HuH-7 (cell line): ENCODE results near the gene DENND2C.
"Not testable (repeated sequence)": the region's sequence is repeated elsewhere in the genome, so short reads cannot be mapped to it uniquely, and the experiment has no call there.

Experiments
- DNase-seq: peaks from one replicate; pipeline ENCODE4 v3.0.0; 2011; ENCODE audit warnings: low spot score

Gene DENND2C

DNA sequence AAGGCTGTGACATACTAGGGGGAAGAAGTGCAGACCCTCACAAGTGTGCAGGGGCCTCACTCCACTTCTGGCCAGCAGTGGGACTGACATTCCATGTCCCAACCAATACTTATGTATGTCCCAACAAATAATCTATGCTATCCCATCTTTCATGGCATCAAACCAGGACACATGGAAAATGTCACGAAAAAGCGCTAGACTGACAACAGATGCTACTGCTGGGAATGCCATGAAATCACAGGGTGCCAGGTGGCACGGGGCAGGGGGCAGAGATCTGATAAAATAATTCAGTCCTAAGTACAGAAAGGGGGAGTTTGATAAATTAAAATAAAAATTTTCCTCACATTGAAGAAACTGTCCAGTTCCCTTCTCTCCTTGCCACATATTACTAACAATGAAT, 60.8 kb downstream of the DENND2C start:
- DNase-seq, result no peak

DNA sequence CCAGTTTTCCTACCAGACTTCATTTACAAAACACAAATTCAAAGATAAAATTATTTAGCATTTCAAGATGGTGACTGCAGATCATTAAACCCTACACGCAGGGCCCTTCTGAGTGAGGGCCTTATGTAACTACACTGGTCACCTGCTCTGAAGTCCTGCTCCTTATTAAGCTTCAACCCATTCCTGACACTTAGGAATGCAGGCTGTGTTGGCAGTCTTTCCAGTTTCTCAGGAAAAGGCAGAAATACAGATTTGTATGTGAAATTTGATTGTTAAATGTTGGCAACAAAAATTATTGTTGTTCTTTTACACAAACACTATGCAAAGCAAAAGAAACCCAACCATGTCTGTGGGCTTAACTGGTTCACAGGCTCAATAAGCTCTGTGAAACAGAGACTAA, 62.6 kb downstream of the DENND2C start:
- DNase-seq, result no peak

DNA sequence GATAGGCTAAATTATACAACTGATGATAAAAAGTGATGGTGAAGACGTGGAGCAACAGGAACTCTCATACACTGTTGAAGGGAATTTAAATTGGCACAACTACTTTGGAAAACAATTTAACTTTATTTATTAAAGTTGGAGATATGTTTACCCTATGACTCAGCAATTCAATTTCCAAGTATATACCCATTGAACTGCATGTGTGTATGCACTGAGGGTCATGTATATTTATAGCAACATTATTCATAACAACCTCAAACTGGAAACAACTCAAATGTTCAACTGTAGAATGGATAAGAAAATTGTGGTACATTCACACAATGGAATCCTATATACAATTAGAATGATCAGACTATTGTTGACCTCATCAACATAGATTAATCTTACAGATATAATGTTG, 71.9 kb downstream of the DENND2C start:
- no peak for DNase-seq

DNA sequence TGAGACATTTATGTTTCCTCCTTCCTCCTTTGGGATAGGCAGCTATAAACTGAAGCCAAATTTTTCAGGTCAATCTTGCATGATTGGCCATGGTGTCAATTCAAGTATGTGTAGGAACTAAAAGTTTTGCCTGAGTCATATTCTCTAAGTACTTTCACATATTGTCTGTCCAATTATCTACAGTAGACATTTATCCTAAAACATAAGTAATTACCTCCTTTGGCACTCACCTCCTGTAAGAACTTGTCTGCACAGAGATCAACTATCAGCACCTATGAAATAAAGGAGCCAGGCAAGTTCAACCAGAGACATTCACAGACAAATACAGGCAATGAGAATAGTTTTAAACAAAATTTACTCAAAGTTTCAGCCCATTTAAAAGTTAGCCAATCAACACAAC, 74.2 kb downstream of the DENND2C start:
- no peak for DNase-seq

DNA sequence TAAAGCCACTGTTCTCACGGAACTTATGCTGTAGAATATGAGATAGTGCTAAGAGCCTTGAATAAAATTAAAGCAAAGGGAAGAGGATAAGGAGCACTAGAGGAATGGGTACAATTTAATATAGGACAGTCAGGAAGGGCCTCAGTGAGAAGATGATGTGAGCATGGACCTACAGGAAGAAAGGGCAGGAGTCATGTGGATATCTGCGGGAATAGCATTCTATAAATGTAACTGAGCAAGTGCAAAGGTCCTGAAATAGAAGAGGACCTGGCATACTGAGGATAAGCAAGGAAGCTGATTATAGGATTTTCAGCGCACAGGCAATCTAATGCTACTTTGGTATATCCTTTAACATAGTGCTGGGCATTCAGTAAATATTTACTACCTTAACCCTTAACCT, 75.8 kb downstream of the DENND2C start:
- DNase-seq, result no peak

DNA sequence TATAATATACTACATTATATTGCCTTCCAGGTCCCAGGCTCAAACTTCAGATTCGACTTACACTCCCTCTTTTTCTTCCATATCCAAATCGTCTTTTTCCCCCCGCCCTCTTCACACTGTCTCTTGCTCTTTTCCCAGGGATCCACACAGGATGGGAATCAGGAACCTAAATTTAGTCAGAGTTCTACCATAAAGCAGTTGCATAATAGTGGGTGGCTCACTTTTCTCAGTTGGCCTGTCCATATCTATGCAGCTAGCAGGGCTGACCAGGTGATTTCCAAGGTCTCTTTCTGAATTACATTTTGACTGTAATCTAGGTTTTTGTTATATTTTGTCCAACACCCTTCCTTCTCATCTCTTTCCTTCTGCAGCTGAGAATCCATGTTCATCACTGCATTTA, 80.7 kb downstream of the DENND2C start:
- DNase-seq, result no peak

DNA sequence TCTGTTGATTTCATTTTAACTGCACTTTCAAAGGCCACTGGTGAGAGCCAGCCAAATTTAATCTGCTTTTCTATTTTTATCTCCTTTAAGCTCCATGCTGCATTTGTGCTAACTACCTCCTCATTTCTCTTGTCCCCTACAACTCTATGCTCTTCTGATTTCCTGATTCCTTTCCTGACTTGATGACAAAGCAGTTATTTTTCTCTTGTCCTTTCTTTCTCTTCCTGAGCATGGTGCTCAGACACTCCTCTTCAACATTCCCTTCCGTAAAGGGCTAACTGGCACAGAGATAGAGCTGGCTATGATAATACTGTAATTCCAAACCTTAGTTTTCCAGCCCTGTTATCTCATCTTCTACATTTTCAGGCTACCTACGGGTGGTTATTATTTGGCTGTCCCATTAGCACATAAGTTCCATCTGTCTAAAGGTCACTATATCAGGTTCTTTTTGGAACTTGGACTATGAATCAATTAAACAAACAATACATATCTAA, 81.6 kb downstream of the DENND2C start:
- DNase-seq, result no peak

DNA sequence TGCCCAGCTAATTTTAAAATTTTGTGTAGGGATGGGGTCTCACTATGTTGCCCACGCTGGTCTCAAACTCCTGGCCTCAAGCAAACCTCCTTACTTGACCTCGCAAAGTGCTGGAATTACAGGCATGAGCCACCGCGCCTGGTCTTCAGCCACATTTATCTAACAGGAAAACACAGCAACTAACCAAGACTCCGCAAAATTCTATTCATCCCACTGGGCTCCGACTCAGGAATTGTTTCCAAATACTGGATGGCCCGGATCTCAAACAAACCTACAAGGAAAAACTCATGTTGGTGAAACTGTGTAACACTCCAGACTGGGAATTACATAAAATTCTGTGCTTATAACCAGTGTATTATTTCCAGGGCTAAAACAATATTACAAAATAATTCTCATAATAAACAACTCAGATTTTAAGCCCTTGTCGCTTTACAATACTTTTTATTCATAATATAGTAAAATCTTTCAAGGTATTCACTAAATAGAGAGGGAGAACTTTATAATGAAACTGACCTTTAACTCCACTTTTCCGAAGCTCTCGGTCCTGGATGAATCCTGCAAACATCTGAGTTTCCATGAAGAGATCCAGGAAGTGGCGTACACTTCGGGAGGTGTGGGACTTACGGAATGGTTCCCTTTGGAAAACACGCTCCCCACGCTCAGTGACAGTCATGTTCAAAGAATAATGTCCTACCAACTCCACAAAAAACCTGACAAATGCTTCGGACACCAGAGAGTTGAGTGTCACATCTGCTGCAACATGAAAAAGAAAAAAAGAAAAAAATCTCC, 82.5 kb downstream of the DENND2C start:
- no peak for DNase-seq

DNA sequence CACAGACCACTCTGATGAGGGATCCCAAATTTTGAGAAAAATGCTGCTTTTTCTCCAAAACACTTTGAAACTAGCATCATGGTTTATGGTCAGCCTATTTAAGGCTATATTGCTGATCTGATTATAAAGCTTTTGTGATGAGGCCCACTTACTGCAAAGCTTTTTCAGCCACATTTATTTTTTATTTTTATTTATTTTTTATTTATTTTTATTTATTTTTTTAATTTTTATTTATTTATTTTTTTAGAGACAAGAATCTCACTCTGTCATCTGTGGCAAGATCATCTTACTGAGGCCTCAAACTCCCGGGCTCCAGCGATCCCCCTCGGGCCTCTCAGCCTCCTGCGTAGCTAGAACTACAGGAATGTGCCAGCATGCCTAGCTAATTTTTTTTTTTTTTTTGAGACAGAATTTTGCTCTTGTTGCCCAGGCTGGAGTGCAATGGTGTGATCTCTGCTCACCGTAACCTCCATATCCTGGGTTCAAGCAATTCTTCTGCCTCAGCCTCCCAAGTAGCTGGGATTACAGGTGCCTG, 83.3 kb downstream of the DENND2C start:
- no peak for DNase-seq

DNA sequence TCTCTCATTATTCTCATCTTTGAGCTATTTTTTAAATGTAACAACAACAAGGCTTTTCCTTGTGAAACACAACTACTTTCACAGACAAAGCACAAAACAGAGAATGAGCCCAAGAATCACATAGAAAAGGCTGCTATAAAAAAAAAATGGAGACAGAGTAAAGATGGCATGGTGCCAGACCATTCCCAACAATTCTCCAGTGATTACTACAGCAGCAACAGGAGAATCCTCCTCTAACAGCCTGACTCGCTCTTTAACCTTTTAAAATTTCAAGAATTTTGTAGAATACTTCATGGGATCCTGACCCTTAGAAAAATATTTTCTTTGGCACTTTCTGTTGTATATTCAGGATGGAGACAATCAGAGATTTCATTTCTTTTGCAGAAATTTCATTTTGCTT, 84.6 kb downstream of the DENND2C start:
- DNase-seq, result no peak

DNA sequence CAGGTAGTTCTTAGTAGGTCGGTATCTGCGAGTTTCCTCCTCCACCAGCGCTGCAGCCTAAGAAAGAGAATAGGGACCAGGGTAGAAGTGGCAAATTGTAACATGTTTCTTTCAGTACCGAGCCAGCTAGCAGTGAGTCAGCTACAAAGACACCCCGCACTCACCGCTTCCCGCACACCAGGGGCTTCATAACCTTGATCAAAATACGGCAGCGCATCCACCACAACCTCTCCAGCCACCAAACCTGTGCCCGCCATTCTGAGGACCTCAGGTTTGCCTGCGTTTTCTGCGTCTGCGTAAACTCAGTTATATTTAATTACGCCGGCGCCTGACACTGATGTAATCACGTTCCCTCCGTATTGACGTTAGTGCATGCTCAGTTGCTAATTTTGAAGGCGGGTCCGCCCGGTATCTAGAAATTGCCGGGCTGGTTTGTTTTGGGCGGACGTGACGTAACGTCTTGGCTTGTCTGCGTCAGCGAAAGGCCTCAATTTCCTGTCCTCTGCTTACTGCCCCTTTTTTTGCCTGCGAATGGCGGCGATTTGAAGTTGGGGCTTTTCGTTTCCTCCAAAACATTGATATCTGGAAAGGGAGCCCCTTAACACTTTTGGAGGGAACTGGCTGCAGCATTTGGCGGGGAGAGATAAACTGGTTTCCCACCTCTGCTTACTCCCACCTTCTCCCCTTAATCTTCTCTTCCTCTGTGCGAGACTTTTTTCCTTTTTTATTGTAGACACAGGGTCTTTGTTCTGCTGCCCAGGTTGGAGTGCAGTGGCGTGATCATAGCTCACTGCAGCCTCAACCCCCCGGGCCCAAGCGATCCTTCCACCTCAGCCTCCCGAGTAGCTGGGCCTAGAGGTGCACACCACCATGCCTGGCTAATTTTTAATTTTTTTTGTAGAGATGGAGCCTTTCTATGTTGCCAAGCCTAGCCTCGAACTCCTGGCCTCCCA, 88.2 kb downstream of the DENND2C start, which contains the start of gene BCAS2:
Gene BCAS2 (minus strand): TSS at position 281 of the 953 bp plus-strand sequence. CDS start 24 bp downstream, at position 257.
- peak; percentile 57 for DNase-seq

DNA sequence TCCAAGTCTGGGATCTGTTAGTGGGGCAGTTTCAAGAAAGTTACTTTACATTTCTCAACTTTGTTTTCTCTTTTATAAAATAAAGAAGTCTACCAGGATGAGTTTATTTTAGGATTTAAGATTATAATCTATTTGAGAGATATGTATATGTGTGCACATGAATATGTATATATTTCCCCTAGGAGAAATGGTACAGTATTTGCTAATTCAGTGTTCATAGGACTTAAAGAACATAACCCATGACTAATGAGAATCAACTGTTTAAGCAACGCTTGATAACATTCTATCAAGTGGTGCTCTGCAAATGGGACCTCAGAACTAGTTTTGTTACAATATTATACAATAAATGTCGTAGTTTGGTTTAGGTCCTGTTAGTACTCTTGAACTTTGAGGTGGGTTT, 95.5 kb downstream of the DENND2C start:
- DNase-seq, result no peak

DNA sequence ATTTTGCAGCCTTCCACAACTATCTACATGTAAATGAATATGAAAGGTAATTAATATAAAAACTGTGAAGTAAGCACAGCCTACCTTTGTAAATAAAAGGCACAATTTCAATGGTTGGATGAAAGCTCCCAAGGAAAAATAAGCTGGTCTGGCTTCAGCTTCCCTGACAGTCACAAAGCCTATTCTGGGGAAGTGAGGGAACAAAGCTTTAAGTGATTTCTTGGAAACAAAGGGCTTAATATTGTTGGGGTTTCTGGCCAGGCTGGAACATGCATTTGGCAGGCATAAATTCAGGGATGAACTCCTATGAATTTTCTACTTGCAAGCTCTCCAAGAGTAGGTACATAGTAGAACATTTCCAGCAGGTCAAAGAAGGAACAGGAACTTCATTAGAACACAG, 105.7 kb downstream of the DENND2C start:
- no peak for DNase-seq

DNA sequence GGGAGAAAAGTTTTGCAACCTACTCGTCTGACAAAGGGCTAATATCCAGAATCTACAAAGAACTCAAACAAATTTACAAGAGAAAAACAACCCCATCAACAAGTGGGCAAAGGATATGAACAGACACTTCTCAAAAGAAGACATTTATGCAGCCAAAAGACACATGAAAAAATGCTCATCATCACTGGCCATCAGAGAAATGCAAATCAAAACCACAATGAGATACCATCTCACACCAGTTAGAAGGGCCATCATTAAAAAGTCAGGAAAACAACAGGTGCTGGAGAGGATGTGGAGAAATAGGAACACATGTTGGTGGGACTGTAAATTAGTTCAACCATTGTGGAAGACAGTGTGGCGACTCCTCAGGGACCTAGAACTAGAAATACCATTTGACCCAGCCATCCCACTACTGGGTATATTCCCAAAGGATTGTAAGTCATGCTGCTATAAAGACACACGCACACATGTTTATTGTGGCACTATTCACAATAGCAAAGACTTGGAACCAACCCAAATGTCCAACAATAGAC, 106.8 kb downstream of the DENND2C start:
- not testable (repeated sequence) for DNase-seq

DNA sequence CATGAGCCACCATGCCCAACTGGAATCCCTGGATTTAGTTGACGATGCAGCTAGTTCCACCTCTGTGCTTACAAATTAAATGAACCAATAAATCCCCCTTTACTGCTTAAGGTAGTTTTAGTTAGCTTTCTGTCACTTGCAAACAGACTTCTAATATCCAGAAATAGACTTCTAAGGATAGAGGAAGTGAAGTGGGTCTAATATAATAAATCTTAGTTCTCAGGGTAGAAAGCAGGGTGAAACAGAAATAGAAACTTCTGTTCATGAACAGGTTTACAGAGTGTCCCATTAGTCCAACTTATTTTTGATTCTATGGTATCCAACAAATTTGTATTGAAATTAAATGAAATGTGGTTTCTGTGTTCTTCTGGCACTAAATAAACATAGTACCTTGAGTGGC, 108.5 kb downstream of the DENND2C start:
- DNase-seq, result no peak

DNA sequence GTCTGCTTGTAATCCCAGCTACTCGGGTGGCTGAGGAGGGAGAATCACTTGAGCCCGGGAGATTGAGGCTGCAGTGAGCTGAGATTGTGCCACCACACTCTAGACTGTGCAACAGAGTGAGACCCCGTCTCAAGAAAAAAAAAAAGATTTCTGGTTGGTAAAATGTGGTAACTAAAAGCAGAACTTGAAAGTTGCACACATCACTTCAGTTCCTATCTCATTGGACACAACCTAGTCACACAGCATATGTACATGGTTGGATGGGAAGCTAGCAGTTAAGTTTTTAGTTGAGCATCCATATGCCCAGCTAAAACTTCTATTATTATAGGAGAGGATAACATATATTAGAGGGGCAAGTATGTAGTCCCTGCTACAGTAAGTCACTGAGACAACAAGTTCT, 110.5 kb downstream of the DENND2C start:
- DNase-seq, result no peak

DNA sequence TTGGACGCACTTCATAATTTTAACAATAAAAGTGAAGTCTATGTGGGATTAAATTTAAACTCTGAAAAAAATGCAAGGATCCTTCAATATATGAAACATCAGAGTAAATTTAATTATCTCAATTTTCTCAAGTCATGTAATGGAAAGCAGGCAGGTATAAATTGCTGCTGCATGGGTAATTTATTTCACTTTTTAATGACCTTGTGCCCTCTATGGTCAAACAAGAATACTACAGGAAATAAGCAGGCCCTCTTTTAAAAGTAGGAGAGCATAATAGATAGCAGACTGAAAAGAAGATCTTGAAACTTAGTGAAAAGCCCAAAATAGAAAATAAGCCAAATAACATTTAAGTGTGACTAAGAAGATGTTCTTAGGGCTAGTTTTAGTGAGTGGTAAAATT, 111.3 kb downstream of the DENND2C start:
- DNase-seq, result peak; percentile 15

DNA sequence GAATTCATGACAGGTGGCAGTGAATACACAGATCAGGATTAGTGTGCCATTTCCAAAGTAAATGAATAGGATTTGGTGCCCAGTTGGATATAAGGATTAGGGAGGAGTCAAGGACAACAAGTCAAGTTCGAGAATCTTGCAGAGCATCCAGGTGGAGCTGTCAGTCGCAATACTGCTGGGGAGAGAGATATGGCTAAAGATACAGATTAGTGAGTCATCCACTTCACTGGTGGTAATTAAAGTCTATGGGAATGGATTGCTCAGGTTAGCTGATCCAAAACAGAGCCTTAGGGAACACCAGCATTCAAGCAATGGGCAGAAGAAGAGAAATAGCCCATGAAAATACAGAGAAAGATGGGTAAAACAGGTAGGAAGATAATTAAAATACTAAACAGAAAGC, 115.3 kb downstream of the DENND2C start:
- no peak for DNase-seq

DNA sequence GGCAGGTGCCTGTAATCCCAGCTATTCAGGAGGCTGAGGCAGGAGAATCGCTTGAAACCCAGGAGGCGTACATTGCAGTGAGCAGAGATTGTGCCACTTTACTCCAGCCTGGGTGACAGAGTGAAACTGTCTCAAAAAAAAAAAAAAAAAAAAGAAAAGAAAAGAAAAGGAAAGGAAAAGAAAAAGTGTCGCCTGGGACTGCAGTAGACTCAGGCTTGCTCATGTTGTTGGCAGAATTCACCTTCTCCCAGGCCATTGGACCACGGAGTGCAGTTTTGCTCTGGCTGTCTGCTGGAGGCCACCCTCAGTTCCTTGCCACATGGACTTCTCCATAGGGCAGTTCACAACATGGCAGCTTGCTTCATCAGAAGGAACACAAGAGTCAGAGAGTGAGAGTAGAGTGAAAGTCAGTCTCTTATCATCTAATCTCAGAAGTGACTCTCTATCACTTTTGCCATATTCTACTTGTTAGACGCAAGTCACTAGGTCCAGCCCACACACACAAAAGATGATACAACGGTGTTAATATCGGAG, 117.7 kb downstream of the DENND2C start:
- no peak for DNase-seq

DNA sequence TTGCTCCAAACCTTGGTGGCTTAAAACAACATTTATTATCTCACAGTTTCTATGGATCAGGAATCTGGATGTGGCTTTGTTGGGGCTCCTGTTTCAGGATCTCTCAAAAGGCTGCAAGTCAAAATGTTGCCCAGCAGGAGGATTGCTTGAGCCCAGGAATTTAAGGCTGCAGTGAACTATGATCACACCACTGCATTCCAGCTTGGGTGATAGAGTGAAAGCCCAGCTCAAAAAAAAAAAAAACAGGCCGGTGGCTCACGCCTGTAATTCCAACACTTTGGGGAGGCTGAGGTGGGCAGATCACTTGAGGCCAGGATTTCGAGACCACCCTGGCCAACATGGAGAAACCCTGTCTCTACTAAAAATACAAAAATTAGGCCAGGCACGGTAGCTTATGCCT, 118.4 kb downstream of the DENND2C start:
- DNase-seq, result no peak

DNA sequence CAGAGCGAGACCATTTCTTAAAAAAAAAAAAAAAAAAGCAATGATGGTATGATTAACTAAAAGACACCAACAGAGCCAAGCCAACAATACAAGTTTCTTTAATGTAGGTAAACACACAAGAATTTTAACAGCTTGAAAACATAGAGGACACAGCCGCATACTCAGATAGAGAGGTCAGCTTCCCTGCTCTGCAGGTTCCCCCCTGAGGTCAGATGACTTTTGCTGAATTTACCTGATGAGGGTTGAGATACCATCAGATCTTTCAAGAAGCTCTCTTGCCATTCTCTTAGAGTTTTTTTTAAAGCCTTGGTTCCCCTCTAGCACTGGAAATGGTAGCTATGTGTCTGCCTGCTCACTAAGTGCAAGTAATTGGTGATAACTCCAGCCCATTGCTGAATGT, 119.5 kb downstream of the DENND2C start:
- DNase-seq, result no peak

DNA sequence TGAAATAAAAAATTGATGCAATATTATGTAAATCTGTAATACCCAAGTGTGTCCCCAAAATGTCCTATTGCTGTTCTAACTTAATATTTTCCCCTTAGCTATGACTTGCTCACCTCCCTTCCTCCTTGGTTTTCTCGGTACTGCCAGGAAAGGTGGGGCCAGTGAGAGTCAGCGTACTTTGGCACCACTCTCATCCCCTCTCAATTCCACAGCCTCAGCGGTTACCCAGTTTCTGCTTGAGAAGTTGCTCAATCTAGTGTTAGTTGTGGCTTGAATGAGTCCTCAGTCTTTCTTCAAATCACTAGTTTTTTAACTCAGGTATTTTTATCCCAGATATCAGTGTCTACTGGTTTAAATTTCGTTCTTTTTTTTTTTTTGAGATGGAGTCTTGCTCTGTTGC, 120.7 kb downstream of the DENND2C start:
- DNase-seq, result no peak
